HK-2 (cell line): ENCODE measurements around the gene TMEM51.
"Not testable (repeated sequence)": the region's sequence is repeated elsewhere in the genome, so short reads cannot be mapped to it uniquely, and the experiment has no call there.

Source experiments
- DNase-seq: peaks from one replicate; pipeline ENCODE4 v3.0.0-alpha.2; 2018; ENCODE audit not compliant: unreplicated experiment

Gene TMEM51

DNA sequence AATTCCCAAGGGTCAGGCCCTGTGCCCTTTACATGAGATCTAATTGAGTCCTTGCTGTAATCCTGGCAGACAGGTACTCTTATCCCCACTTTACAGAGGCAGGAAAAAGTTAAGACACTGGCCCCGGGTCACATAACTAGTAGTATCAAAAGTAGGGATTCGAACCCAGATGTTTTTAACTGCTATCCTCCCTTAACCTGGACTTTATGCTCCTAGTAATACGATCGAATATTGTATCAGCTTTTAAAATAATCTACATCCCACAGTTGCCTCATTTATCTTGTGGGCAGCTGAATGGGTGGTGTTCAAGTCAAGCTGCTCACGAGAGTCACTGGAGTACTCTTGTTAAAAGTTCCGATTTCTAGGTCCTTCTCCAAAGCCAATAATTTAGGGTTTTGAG is 25.5 kb upstream of the TMEM51 start:
- DNase-seq: no peak

DNA sequence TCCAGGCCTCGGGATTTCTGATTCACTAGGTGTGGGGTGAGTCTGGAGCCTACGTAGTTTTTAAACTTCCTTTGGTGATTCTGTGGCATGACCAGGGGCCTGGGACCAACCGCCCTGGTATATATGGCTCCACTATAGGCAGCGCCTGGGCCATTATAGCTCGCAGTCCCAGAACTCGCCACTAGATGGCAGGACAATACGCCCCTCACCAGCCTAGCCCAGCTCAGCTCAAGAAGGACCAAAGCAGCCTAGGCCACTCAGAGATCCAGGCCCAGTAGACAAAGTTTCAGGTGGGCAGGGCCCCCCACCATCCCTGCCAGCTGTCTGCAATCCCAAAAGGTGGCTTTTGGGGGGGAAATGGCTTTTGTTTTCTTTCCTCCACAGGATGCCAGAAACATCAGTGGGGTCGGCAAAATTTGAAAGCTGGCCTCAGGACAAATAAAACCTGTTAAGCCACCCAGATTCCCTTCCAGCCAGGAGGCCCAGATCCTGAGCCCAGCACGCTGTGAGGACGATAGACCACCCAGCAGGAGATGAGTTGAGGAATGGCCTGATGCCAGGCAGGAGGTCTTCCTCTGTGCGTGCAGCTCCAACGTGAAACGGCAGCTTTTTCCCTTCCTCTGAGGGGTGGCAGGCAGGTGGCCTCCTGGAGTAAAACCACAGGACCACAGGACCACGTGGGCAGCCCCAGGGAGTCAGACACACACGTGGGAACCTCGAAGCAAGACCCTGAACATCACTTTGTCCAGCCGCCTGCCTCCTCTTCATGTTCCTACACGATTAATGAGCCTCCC is 24.8 kb upstream of the TMEM51 start:
- peak; percentile 78 for DNase-seq

DNA sequence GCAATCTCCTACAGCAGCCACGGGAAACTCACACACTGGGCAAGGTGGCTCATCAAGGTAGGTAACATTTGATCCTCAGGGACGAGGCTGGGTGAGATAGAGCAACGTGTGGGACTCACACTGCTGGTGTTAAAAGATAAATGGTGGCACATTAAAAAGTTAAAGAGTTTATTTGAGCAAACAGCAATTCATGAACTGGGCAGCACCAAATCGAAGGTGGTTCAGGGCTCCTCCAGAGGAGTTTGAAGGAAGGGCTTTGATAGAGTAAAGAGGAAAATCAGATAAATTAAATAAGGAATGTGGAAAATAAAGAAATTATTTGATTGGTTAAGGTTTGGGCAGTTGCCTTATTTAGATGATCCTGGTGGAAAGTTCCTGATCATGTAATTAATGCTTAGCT is 23.6 kb upstream of the TMEM51 start:
- no peak for DNase-seq

DNA sequence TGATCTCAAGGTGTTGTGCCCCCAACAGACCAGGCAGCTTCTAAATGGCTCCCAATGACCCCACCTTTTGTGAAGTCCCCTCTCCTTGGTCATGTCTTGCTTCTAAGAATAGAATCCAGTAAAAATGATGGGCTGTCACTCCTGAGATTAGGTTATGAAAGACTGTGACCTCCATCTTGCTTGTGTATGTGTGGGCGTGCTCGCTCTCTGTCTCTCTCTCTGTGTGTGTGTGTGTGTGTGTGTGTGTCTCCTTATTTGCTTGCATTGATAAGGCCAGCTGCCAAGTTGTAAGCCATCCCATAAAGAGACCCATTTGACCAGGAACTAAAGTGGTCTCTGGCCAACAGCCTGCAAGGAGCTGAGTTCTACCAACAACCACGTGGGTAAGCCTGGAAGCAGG is 22.9 kb upstream of the TMEM51 start:
- no peak for DNase-seq

DNA sequence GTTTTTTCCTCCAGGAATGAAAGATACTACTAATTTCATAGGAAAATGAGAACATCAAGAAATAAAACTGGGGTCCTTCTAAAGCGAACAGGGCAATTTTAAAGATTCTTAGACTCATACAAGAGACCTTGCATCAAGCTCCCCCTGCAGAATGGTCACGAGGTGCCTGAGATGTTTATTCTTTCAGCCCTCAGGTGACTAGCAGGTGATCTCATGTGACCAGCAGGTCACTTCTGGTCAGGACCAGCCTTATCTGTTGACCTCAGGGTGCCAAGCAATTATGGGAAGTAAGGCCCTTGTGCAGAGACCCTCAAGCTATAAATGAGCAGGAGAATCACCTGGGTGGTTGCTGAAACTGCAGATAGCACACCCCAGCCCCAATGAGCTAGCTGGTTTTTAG is 20.6 kb upstream of the TMEM51 start:
- DNase-seq: no peak

DNA sequence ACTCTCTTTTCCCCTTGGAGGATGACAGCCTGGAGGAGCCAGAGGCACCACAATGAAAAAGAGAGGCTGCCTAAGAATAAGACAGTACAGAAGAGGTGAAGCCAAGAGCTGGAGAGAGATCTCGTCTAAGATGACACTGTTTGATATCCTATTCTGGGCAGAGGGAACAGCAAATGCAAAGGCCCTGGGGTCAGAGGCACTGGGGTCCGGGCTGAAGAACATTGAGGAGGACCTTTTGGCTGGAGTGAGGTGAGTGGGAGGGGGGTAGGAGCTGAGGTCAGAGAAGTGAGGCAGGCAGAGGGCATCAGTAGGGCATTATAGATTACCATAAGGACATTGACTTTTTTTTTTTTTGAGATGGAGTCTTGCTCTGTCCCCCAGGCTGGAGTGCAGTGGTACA is 19.3 kb upstream of the TMEM51 start:
- no peak for DNase-seq

DNA sequence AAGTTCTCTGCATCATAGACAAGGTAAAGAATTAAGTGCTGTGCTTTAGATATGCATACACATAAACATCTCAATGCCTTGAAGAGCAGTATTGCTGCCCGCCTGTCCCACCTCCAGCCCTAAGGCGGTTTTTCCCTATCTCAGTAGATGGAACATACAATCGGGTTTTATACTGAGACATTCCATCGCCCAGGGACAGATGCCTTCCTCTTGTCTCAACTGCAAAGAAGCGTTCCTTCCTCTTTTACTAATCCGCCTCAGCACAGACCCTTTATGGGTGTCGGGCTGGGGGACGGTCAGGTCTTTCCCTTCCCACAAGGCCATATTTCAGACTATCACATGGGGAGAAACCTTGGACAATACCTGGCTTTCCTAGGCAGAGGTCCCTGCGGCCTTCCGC is 17.9 kb upstream of the TMEM51 start:
- not testable (repeated sequence) for DNase-seq

DNA sequence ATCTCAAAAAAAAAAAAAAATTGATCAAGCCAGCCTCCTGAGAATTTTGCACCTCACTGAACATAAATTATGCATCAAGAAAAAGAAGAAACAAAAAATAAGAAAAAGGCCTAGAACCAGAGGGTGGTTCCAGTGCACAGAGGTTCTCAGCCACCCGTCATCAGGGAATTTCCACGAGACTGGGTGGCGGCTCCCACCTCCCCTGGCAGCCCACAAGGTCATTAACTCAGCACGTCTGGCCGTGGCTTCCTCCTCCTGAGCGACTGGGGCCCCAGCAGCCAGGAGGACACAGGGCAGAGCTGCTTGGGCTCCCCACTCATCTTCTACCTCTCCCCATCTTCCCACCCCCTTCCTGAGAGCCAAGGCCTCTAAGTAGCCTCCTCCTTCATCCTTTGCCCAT is 15.7 kb upstream of the TMEM51 start:
- peak; percentile 8 for DNase-seq

DNA sequence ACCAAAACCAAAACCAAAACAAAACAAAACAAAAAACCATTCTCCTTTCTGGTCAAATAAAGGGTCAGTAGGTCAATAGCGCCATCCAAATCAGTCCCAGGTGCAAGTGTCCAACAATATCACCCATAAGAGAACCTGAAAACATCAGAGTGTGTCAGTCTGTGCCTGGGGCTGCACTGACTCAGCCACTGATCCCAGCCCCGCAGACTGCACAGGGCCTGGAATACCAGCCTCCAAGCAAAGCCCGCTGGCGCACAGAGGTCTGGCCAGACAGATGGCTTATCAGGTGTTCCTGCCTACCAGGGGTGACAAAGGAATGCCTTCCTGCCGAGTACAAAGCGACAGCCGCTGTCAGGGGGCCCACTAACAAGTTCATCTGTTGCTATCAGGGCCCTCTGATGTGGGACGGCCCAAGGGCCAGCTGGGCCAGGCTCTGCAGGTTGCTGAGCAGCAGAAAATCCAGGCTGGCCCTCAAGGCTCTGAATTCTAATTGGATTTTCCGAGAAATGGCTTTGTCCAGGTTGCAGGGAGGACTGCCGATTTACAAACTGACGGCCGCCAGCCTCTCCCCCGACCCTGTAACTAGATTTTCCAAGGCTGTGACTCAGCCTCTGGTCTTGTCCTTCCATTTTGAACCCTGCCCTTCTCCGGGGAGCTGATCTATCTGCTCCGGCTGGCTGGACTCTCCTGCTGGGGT is 13.7 kb upstream of the TMEM51 start:
- DNase-seq: no peak

DNA sequence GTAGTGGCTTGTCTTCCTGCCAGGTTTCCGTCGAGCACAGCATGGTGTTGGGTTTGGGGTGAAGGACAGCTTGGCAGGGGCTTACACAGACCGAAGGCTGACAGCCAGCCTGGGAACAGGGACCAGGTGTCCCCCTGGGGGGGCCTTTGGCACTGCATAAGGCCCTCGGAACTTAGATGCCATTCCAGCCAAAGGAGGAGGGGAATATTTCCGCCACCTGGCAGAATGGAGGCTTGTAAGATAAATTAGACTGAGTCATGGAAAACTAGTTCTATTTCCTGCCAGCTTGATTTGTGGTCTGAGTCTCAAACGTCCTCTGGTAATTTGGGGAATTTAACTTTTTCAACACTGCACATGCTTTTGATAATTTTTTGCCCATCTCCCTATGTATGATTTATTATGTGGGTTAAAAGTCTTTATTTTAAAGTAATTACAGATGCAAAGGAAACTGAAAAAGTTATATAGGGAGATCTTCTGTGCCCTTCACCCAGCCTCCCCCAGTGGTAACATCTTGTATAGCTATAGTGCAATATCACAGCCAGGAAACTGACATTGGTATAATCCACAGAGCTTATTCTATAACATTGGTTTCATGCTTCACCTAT is 11.5 kb upstream of the TMEM51 start:
- no peak for DNase-seq

DNA sequence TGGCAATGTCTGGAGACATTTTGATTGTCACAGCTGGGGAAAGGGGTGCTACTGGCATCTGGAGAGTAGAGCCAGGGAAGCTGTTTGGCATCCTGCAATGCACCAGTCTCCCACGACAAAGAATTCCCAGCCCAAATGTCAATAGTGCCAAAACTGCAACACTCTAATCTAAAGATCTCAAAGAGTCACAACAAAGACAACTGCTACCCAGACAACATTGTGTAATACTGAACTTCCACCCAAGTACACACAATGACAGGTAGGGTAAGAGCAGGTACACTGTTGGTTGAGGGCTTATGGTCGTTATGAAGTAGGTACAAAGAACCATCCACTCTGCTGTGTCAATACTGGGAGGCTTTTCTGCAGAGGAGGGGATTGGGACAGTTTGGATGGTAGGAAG is 8.2 kb upstream of the TMEM51 start:
- no peak for DNase-seq

DNA sequence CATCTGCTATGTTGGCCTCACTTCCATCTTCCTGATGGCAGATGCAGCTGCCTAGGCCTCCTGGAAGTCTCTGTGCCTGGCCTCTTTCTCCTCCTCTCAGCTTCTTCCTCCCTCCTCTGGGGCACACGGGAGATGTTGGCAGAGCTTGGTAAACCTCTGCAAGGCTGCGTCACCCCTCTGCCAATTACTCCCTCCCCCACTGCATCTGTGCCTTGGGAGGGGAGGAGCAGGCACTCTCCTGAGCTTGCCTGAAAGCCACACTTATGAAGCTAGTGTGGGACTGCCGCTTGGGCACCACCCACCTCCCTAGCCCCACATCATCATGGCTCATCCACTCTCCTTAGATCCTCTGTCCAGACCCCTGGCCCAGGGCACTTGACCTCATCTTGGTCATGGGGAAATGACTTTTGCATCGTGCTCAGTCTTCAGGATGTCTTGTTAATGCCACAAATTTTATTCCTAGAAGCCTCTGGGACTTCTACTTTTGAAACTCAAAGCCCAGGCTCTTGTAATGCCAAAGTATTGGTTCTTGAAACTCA is 7.3 kb upstream of the TMEM51 start:
- DNase-seq: no peak

DNA sequence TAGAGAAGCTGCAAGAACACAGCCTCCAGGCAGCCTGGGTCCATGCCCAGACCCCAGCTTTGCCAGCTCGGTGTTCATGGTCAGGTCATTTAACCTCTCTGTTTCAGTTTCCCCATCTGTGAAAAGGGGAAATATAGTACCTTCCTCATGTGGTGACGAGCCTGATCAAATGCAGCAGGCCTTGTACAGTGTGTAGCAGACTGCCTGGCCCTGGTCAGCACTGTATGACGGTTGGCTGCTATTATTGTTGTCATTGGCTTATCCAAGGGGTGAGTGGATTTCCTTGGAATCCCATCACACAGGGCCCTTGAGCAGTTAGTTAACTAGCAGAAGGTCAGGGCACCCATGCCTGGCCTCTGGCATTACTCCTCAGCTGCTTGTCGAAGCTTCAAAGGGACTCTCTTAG is 6.6 kb upstream of the TMEM51 start:
- no peak for DNase-seq

DNA sequence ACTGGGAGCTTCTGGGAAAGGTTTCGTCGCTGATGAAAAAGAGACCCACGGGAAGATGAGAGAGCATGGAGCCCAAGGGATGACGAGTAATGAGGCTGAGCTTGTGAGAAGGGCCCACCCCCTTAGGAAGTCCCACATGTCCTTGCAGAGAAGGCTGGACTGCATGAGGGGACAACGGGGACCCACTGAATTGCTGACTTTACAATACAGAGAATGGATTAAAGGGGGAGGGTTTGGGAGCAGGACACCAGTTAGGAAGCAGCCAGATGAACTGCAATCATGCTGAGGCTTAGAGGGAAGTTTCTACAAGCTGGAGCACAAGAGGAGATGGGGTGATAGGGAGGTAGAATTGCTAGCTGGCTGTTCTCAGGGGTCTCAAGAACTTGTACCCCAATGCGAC is 5.5 kb upstream of the TMEM51 start:
- DNase-seq: no peak

DNA sequence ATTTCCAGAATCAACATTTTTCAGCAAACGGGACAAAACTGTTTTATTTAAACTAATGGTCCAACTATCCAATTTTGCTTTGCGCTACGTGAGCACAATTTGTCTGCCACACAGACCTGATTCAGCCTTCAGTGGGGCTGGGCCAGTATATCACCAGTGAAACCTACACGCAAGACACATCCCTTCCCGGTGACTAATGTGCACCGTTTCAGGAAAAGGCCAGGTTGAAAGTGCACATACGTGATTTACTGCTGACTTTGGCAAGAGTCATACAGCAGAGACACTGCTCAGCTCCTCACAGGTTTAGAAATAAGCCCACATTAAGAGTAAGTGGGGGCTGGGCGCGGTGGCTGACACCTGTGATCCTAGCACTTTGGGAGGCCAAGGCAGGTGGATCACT is 5.1 kb upstream of the TMEM51 start:
- no peak for DNase-seq

DNA sequence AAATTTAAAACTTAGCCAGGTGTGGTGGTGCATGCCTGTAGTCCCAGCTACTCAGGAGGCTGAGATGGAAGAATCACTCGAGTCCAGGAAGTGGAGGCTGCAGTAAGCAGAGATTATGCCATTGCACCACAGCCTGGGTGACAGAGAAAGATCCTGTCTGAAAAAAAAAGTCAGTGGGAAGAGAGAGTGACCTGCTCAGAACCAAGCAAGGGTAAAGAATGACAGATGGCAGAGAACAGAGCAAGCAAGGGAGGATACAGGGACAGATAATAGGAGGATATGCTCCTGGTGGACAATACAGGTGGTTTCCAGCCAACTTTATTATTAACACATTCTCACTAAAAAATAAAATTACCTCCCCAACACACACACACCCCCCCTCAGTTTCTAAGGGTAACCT is 4.6 kb upstream of the TMEM51 start:
- no peak for DNase-seq

DNA sequence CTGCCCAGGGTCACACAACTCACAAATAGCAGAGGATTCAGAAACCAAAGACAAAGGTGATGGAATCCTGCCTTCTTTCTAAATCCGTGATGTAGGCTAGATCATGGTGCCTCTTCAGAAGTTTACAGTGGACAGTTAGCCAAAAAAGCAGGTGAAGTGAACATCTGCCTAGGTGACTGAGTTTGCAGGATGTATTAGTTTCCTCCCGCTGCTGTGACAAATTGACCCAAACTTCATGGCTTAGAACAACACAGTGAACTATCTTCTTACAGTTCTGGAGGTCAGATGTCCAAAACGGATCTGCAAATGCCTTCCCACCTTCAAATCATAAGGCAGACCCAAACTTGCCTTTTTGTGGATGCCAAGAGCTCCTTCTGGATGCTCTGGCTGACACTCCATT is 3.2 kb upstream of the TMEM51 start:
- no peak for DNase-seq

DNA sequence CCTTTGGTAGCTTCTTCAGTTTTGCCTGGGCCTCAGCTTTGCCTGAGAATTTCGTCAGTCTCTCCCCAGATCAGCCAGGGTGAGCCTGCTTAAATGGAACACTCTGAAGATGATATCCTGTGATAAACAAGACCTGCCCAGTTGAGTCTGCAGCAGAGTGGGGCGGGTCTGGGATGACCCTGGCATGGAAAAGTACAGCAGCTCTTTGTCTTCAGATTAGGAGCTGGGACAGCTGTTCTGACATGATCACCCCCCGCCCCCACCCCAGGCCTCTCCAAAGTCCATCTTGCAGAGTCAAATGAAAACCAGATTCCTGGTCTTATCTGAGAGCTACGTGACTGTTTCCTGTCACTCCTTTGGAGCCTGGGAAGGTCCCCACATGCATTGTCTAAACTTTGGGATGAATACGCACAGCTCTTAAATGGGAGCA is 2.2 kb upstream of the TMEM51 start:
- DNase-seq: no peak

DNA sequence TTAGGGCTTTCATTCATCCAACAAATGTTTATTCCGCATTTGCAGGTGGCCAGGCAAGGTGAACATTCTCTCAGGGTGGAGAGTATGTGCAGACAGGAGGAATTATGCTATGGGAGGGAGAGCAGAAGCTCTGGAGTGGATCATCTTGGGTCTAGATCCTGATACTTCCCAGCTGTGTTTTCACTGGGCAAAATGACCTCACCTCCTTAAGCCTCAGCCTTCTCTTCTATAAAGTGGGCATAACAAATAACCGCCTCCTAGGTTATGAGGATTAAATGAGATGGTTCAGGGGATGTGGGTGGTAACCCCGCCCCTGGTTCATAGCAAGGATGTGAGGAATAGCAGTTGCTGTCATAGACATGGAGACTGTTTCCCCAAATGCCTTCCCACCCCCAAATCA is 1.7 kb upstream of the TMEM51 start:
- no peak for DNase-seq

DNA sequence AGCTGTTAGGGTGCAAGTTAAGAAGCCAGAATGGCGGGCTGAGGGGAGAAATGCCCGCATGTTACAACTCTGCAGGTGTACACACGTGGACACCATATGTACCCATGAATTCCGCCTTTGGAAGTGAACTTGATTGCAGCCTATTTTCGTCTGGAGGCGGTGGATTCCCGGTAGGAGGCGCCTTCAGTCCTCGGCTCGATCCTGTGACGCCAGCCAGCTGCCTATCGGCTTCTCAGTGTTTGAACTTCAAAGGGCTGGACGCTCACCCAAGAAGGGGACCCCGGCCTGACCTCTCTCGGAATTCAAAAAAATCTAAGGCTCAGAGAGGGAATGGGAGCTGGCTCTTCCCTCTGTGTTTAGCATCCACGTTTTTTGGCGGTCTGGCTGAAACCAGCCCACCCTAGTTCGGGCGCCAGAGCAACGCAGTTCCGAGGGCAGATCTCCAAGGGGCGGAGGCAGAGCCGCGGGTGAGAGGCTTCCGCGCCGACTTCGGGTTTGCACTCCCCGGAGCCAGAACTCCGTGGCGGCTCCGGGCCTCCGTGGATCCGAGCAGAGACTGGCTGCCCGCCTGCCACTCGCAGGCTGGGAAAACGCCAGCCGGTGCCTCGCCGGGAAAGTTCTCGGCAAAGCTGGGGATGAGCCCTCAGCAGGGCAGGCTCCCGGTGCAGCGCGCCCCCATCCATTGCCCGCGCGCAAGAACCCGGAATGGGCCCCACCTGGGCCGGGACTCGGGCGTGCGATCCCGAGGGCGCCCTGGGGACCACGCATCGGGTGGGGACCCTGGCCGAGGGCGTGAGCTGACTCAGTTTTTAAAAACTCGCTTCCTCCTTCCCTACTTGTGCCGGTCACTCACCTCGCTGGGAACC is 996 bp upstream of the TMEM51 start:
- DNase-seq: peak; percentile 81

DNA sequence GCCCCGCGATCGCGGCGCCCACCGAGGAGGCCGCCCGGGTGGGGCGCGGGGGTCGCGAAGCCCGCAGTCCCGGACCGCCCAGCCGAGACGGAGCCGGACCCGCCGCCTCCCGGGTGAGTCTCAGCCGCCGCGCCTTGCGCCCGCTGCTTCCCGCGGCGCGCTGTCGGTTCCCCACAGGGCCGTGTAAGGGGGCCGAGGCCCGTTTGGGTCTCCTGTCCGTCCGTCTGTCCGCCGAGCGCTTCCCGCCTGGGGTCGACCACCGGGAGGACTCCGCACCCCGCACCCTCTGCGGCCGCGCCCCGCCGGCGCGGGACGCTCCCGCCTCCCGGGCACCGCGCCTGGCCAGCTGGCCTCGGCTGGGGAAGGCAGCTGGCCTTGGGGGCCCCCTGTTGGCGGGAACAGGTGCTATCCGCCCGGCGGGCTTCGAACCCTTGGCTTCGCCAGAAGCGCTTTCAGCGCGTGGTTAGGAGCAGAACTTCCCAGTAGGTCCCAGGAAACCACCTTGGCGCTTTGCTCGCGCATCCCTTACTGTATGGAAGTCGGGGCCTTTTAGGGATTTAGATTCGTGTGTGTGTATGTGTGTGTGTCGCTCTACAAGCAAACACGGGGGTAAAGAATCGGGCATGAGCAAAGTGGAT is 414 bp downstream of the TMEM51 start:
- peak; percentile 81 for DNase-seq
